ENCODE measurements around the gene BCLAF1. TPM values are rescaled to one million over a fixed set of nuclear protein-coding genes. Genes with fewer than 3 reads are reported as not detected.

Gene BCLAF1
- polyA plus RNA-seq, 1 donor, result 121 TPM

GRCh38 chr6:136251394-136251793, 38.3 kb downstream of the BCLAF1 start:
- Histone ChIP-seq H3K27me3 (ENCODE audit: control insufficient read depth, insufficient read depth, low read length) (no peaks in the 10 kb centered on the region), H3K9me3 (ENCODE audit: control insufficient read depth, low read depth, low read length) (no peaks in the 10 kb centered on the region), H3K4me3 (ENCODE audit: low read length) (no peak overlapping the region), H3K36me3 (ENCODE audit: control insufficient read depth, insufficient read depth, low read length) (peaks cover 3% of the 10 kb centered on the region), H3K27ac (ENCODE audit: low read length) (no peak overlapping the region), H3K4me1 (ENCODE audit: control insufficient read depth, insufficient read depth, low read length) (peaks cover 2% of the 10 kb centered on the region)
- no peak for DNase-seq
- WGBS (ENCODE audit: insufficient coverage, low lambda C conversion rate), result no CpG with 5 or more reads among the region's 4 CpGs

GRCh38 chr6:136250686-136251008, 39.0 kb downstream of the BCLAF1 start:
- DNase-seq, result no peak
- H3K4me1 ChIP-seq (ENCODE audit: control insufficient read depth, insufficient read depth, low read length), result peaks cover 2% of the 10 kb centered on the region
- H3K36me3 ChIP-seq (ENCODE audit: control insufficient read depth, insufficient read depth, low read length), result no peaks in the 10 kb centered on the region
- no peak overlapping the region for H3K27ac ChIP-seq (ENCODE audit: low read length)
- WGBS (ENCODE audit: insufficient coverage, low lambda C conversion rate), result no CpG with 5 or more reads among the region's 8 CpGs
- H3K9me3 ChIP-seq (ENCODE audit: control insufficient read depth, low read depth, low read length), result no peaks in the 10 kb centered on the region
- H3K4me3 ChIP-seq (ENCODE audit: low read length), result peak overlapping the region; percentile 70
- H3K27me3 ChIP-seq (ENCODE audit: control insufficient read depth, insufficient read depth, low read length), result no peaks in the 10 kb centered on the region

GRCh38 chr6:136249811-136250685, 39.6 kb downstream of the BCLAF1 start, which contains the start of gene MTFR2:
TSS of gene MTFR2 (minus strand) at chr6:136250311. CDS start at chr6:136249099, 1,212 bp downstream.
- 0% methylated on average over 2 of the region's 59 CpGs for WGBS (ENCODE audit: insufficient coverage, low lambda C conversion rate)
- peak; percentile 98 to 99 for DNase-seq
- peak within 1 kb of the TSS; percentile 70 for H3K4me3 ChIP-seq (ENCODE audit: low read length)
- no peaks in the 10 kb centered on the region for H3K9me3 ChIP-seq (ENCODE audit: control insufficient read depth, low read depth, low read length)
- peaks cover 2% of the 10 kb centered on the region for H3K4me1 ChIP-seq (ENCODE audit: control insufficient read depth, insufficient read depth, low read length)
- no peaks in the 10 kb centered on the region for H3K27me3 ChIP-seq (ENCODE audit: control insufficient read depth, insufficient read depth, low read length)
- no peaks in the 10 kb centered on the region for H3K36me3 ChIP-seq (ENCODE audit: control insufficient read depth, insufficient read depth, low read length)
- no peak within 1 kb of the TSS for H3K27ac ChIP-seq (ENCODE audit: low read length)

DNA sequence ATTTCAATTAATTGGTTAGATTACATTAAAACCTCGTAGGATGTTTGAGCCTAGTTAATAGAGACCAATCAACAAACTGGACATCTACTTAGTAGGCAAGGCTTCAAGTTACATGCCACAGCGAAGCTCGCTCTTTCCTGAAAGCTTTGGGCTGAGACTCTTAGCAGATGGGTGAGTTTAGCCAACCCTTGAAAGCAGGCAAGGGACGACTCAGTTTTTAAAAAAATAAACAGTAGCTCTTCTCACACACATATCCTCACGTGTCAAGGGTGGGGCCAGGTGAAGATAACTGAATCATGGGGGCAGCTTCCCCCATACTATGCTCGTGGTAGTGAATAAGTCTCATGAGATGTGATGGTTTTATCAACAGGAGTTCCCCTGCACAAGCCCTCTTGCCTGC, 40.3 kb downstream of the BCLAF1 start:
- WGBS (ENCODE audit: insufficient coverage, low lambda C conversion rate), result 65% methylated on average over 2 of the region's 6 CpGs
- H3K27ac ChIP-seq (ENCODE audit: low read length), result no peak overlapping the region

GRCh38 chr6:136244061-136244616, 45.5 kb downstream of the BCLAF1 start:
- Histone ChIP-seq H3K27ac (ENCODE audit: low read length) (no peak overlapping the region), H3K27me3 (ENCODE audit: control insufficient read depth, insufficient read depth, low read length) (no peaks in the 10 kb centered on the region), H3K4me1 (ENCODE audit: control insufficient read depth, insufficient read depth, low read length) (no peaks in the 10 kb centered on the region), H3K9me3 (ENCODE audit: control insufficient read depth, low read depth, low read length) (no peaks in the 10 kb centered on the region), H3K36me3 (ENCODE audit: control insufficient read depth, insufficient read depth, low read length) (no peaks in the 10 kb centered on the region), H3K4me3 (ENCODE audit: low read length) (no peak overlapping the region)
- 100% methylated on average over 3 of the region's 5 CpGs for WGBS (ENCODE audit: insufficient coverage, low lambda C conversion rate)
- no peak for DNase-seq

More for the DNA sequence above, 40.3 kb downstream of the BCLAF1 start:
- H3K9me3 ChIP-seq (ENCODE audit: control insufficient read depth, low read depth, low read length), result no peaks in the 10 kb centered on the region
- no peak for DNase-seq
- no peaks in the 10 kb centered on the region for H3K27me3 ChIP-seq (ENCODE audit: control insufficient read depth, insufficient read depth, low read length)
- peaks cover 2% of the 10 kb centered on the region for H3K4me1 ChIP-seq (ENCODE audit: control insufficient read depth, insufficient read depth, low read length)
- peak overlapping the region; percentile 70 for H3K4me3 ChIP-seq (ENCODE audit: low read length)
- no peaks in the 10 kb centered on the region for H3K36me3 ChIP-seq (ENCODE audit: control insufficient read depth, insufficient read depth, low read length)

GRCh38 chr6:136236466-136237293, 53.0 kb downstream of the BCLAF1 start:
- WGBS (ENCODE audit: insufficient coverage, low lambda C conversion rate), result no CpG with 5 or more reads among the region's 9 CpGs
- no peak overlapping the region for H3K27ac ChIP-seq (ENCODE audit: low read length)
- H3K4me1 ChIP-seq (ENCODE audit: control insufficient read depth, insufficient read depth, low read length), result no peaks in the 10 kb centered on the region
- no peak overlapping the region for H3K4me3 ChIP-seq (ENCODE audit: low read length)
- DNase-seq, result peak in 1 of 2 donors; percentile 30
- no peaks in the 10 kb centered on the region for H3K36me3 ChIP-seq (ENCODE audit: control insufficient read depth, insufficient read depth, low read length)
- no peaks in the 10 kb centered on the region for H3K27me3 ChIP-seq (ENCODE audit: control insufficient read depth, insufficient read depth, low read length)
- no peaks in the 10 kb centered on the region for H3K9me3 ChIP-seq (ENCODE audit: control insufficient read depth, low read depth, low read length)

GRCh38 chr6:136235233-136235564, 54.4 kb downstream of the BCLAF1 start:
- 90% methylated on average over 3 of the region's 4 CpGs for WGBS (ENCODE audit: insufficient coverage, low lambda C conversion rate)
- H3K9me3 ChIP-seq (ENCODE audit: control insufficient read depth, low read depth, low read length), result no peaks in the 10 kb centered on the region
- H3K27me3 ChIP-seq (ENCODE audit: control insufficient read depth, insufficient read depth, low read length), result no peaks in the 10 kb centered on the region
- no peak for DNase-seq
- no peaks in the 10 kb centered on the region for H3K4me1 ChIP-seq (ENCODE audit: control insufficient read depth, insufficient read depth, low read length)
- H3K36me3 ChIP-seq (ENCODE audit: control insufficient read depth, insufficient read depth, low read length), result no peaks in the 10 kb centered on the region
- H3K4me3 ChIP-seq (ENCODE audit: low read length), result no peak overlapping the region
- no peak overlapping the region for H3K27ac ChIP-seq (ENCODE audit: low read length)

- no peak overlapping the region for H3K4me3 ChIP-seq (ENCODE audit: low read length)
- 86% methylated on average over 1 of the region's 1 CpG for WGBS (ENCODE audit: insufficient coverage, low lambda C conversion rate)
Measured at GRCh38 chr6:136232701-136233100, 56.9 kb downstream of the BCLAF1 start.

GRCh38 chr6:136230219-136230853, 59.3 kb downstream of the BCLAF1 start:
- Histone ChIP-seq H3K36me3 (ENCODE audit: control insufficient read depth, insufficient read depth, low read length) (no peaks in the 10 kb centered on the region), H3K4me3 (ENCODE audit: low read length) (no peak overlapping the region), H3K4me1 (ENCODE audit: control insufficient read depth, insufficient read depth, low read length) (peaks cover 8% of the 10 kb centered on the region), H3K27me3 (ENCODE audit: control insufficient read depth, insufficient read depth, low read length) (no peaks in the 10 kb centered on the region), H3K27ac (ENCODE audit: low read length) (no peak overlapping the region), H3K9me3 (ENCODE audit: control insufficient read depth, low read depth, low read length) (no peaks in the 10 kb centered on the region)
- no CpG with 5 or more reads among the region's 2 CpGs for WGBS (ENCODE audit: insufficient coverage, low lambda C conversion rate)
- peak in 1 of 2 donors; percentile 51 for DNase-seq

More at GRCh38 chr6:136232701-136233100, 56.9 kb downstream of the BCLAF1 start:
- Histone ChIP-seq H3K27ac (ENCODE audit: low read length) (no peak overlapping the region), H3K27me3 (ENCODE audit: control insufficient read depth, insufficient read depth, low read length) (no peaks in the 10 kb centered on the region), H3K4me1 (ENCODE audit: control insufficient read depth, insufficient read depth, low read length) (peaks cover 2% of the 10 kb centered on the region), H3K9me3 (ENCODE audit: control insufficient read depth, low read depth, low read length) (no peaks in the 10 kb centered on the region), H3K36me3 (ENCODE audit: control insufficient read depth, insufficient read depth, low read length) (no peaks in the 10 kb centered on the region)
- no peak for DNase-seq

- Histone ChIP-seq H3K27ac (ENCODE audit: low read length) (no peak overlapping the region), H3K4me3 (ENCODE audit: low read length) (no peak overlapping the region), H3K4me1 (ENCODE audit: control insufficient read depth, insufficient read depth, low read length) (peaks cover 8% of the 10 kb centered on the region), H3K9me3 (ENCODE audit: control insufficient read depth, low read depth, low read length) (no peaks in the 10 kb centered on the region), H3K36me3 (ENCODE audit: control insufficient read depth, insufficient read depth, low read length) (no peaks in the 10 kb centered on the region), H3K27me3 (ENCODE audit: control insufficient read depth, insufficient read depth, low read length) (no peaks in the 10 kb centered on the region)
- WGBS (ENCODE audit: insufficient coverage, low lambda C conversion rate), result 90% methylated on average over 2 of the region's 2 CpGs
- no peak for DNase-seq
Measured at GRCh38 chr6:136228814-136229213, 60.8 kb downstream of the BCLAF1 start.

Data from large intestine (tissue), 3 donors.